Esophagus muscularis mucosa (tissue), 3 donors: ENCODE measurements around the gene TDRD15.

ENCODE experiments used
- POLR2A ChIP-seq: fragments of 450-650 bp; IDR thresholded peaks from one replicate; pipeline ENCODE4 v1.6.1; 2017; ENCODE audit warnings: antibody characterized with exemption, moderate library complexity, mild to moderate bottlenecking, low read depth
- TF ChIP-seq, protein P1 (sequence below), 3 experiments: fragments of 200-600 bp in 2 of 3; fragments of 450-650 bp in 1 of 3; sonication (generic) in 2 of 3; IDR thresholded peaks; one replicate each; pipeline ENCODE4 v1.5.1; 2017 to 2019; ENCODE audit warnings: antibody characterized with exemption in 3 of 3, mild to moderate bottlenecking in 2 of 3, moderate library complexity in 1 of 3

GRCh38 chr2:21191535-21191934 lies 67.8 kb downstream of the TDRD15 start:
- TF ChIP-seq POLR2A = no peak
- TF ChIP-seq, protein P1, sequence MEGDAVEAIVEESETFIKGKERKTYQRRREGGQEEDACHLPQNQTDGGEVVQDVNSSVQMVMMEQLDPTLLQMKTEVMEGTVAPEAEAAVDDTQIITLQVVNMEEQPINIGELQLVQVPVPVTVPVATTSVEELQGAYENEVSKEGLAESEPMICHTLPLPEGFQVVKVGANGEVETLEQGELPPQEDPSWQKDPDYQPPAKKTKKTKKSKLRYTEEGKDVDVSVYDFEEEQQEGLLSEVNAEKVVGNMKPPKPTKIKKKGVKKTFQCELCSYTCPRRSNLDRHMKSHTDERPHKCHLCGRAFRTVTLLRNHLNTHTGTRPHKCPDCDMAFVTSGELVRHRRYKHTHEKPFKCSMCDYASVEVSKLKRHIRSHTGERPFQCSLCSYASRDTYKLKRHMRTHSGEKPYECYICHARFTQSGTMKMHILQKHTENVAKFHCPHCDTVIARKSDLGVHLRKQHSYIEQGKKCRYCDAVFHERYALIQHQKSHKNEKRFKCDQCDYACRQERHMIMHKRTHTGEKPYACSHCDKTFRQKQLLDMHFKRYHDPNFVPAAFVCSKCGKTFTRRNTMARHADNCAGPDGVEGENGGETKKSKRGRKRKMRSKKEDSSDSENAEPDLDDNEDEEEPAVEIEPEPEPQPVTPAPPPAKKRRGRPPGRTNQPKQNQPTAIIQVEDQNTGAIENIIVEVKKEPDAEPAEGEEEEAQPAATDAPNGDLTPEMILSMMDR (IDR thresholded peaks at IDR 0.05) = no peak
